GM18870 (cell line): Measurements from ENCODE around the gene SIX6.

ENCODE experiments used
- ATAC-seq: cut with Tn5 transposase; IDR thresholded peaks from one replicate; pipeline ENCODE4 v1.9.1; 2021; ENCODE audit warnings: moderate library complexity; ENCODE audit not compliant: unreplicated experiment

Gene SIX6

GRCh38 chr14:60512973-60513571 lies 4.1 kb downstream of the SIX6 start:
- ATAC-seq, result no peak

GRCh38 chr14:60514378-60514740 lies 5.4 kb downstream of the SIX6 start:
- no peak for ATAC-seq

GRCh38 chr14:60514741-60515491 lies 6.0 kb downstream of the SIX6 start:
- ATAC-seq, result no peak

GRCh38 chr14:60515511-60516289 lies 6.8 kb downstream of the SIX6 start:
- ATAC-seq, result no peak

- no peak for ATAC-seq
These were observed 23.5 kb downstream of the SIX6 start for GRCh38 chr14:60532442-60532841.

GRCh38 chr14:60537663-60538062 lies 28.7 kb downstream of the SIX6 start:
- no peak for ATAC-seq

- ATAC-seq, result no peak
These were observed 35.7 kb downstream of the SIX6 start for GRCh38 chr14:60544659-60545058.

- ATAC-seq, result no peak
These were observed 44.9 kb downstream of the SIX6 start for GRCh38 chr14:60553808-60554207.

- peak; percentile 56 for ATAC-seq
These were observed 53.1 kb downstream of the SIX6 start for GRCh38 chr14:60561845-60562746.
